CD4-positive, alpha-beta T cell (primary cell): ENCODE measurements around the gene SAFB2. TPM values are rescaled to one million over a fixed set of nuclear protein-coding genes. Genes with fewer than 3 reads are reported as not detected.

ENCODE experiments used
- ATAC-seq: fragments of 200-7000 bp; cut with Tn5 transposase; one replicate; pipeline ENCODE4 v1.10.0; 2022; ENCODE audit warnings: mild to moderate bottlenecking; ENCODE audit not compliant: poor library complexity
- CTCF ChIA-PET: fragments of 350-600 bp; sonication (Branson Sonifier 250); formaldehyde crosslinking; loops from one replicate; lab custom pipeline; 2021; ENCODE audit warnings: antibody characterized with exemption, inconsistent platforms; lab: Charles Lee
- POLR2A ChIA-PET: fragments of 350-600 bp; sonication (Branson Sonifier 250); formaldehyde crosslinking; loops from one replicate; lab custom pipeline; 2021; ENCODE audit warnings: antibody characterized with exemption, inconsistent platforms; lab: Charles Lee
- DNase-seq, 14 experiments: peaks; one replicate each; pipeline ENCODE4 v3.0.0-alpha.2; 2013 to 2020; ENCODE audit warnings: mixed read lengths in 2 of 14
- H3K27ac ChIP-seq, 2 donors: one replicate each; pipeline versions ENCODE4 v1.5.1 to v1.7.0; 2013; ENCODE audit warnings: low read length in 2 of 2, low read depth in 1 of 2, mild to moderate bottlenecking in 1 of 2
- H3K27me3 ChIP-seq, 2 experiments: 1 replicate in 1 of 2; 2 replicates in 1 of 2; pipeline versions ENCODE4 v1.6.1 to v1.7.0; 2013; ENCODE audit warnings: low read length in 2 of 2, control low read depth in 1 of 2, mild to moderate bottlenecking in 1 of 2, moderate library complexity in 1 of 2; ENCODE audit not compliant: insufficient read depth in 2 of 2, control insufficient read depth in 1 of 2
- H3K36me3 ChIP-seq: one replicate; pipeline ENCODE4 v1.6.1; 2013; ENCODE audit warnings: low read length, control low read depth; ENCODE audit not compliant: insufficient read depth
- H3K4me1 ChIP-seq: one replicate; pipeline ENCODE4 v1.6.1; 2013; ENCODE audit warnings: low read length, control low read depth; ENCODE audit not compliant: insufficient read depth
- H3K4me3 ChIP-seq: one replicate; pipeline ENCODE4 v1.5.1; 2013; ENCODE audit warnings: mild to moderate bottlenecking, low read length, moderate library complexity
- H3K9me3 ChIP-seq, 2 experiments: 1 replicate in 1 of 2; 2 replicates in 1 of 2; pipeline versions ENCODE4 v1.6.1 to v1.7.0; 2013; ENCODE audit warnings: low read length in 2 of 2, mild to moderate bottlenecking in 2 of 2, control low read depth in 1 of 2, moderate library complexity in 1 of 2; ENCODE audit not compliant: control insufficient read depth in 1 of 2, insufficient read depth in 1 of 2
- H3K27ac Mint-ChIP-seq: one replicate; pipeline ENCODE4 v1.8.0; 2020; ENCODE audit warnings: mixed read lengths
- H3K27me3 Mint-ChIP-seq: one replicate; pipeline ENCODE4 v1.8.0; 2021; ENCODE audit warnings: mixed read lengths
- H3K36me3 Mint-ChIP-seq: one replicate; pipeline ENCODE4 v1.8.0; 2021; ENCODE audit warnings: low read depth, mixed read lengths
- H3K4me1 Mint-ChIP-seq: one replicate; pipeline ENCODE4 v1.8.0; 2021; ENCODE audit warnings: low read depth, mixed read lengths
- H3K4me3 Mint-ChIP-seq: one replicate; pipeline ENCODE4 v1.8.0; 2020; ENCODE audit warnings: mild to moderate bottlenecking, mixed read lengths
- H3K9me3 Mint-ChIP-seq: one replicate; pipeline ENCODE4 v1.8.0; 2020; ENCODE audit warnings: mixed read lengths
- CTCF ChIP-seq: fragments of 200-600 bp; IDR thresholded peaks from one replicate; pipeline ENCODE4 v1.8.0; 2022; ENCODE audit warnings: antibody characterized with exemption, mild to moderate bottlenecking
- intact Hi-C, 2 experiments: fragments of 100-400 bp; cut with DNase I in 1 of 2; cut with micrococcal nuclease in 1 of 2; formaldehyde crosslinking; loops; one replicate each; pipeline versions ENCODE4 v1.15.1 to v1.9.0; 2023 to 2025; cut with DNase I, micrococcal nuclease
- total RNA-seq, 174 experiments: library from RNA in 2 of 174; stranded (reverse) in 2 of 174; gene quantifications; one replicate each; pipeline ENCODE4 v1.2.3 and lab custom pipeline; 2021 to 2026

SAFB2 gene
- total RNA-seq, 2 experiments from 2014 or later, result 238 to 246 TPM

- no peak overlapping the region for H3K4me3 ChIP-seq
- DNase-seq, result no peak
- peaks cover 0 to 14% of the 10 kb centered on the region in 2 experiments for H3K9me3 ChIP-seq
- no peak for TF ChIP-seq CTCF
- ChIA-PET POLR2A (no interaction called here), CTCF (no interaction called here)
- H3K4me1 Mint-ChIP-seq, result no peaks in the 10 kb centered on the region
- H3K27me3 ChIP-seq, result peaks cover 14 to 19% of the 10 kb centered on the region in 2 experiments
- H3K27ac ChIP-seq, result no peak overlapping the region
- intact Hi-C loops, result no loop called here
- H3K36me3 ChIP-seq, result no peaks in the 10 kb centered on the region
- H3K27ac Mint-ChIP-seq, result no peak overlapping the region
- no peaks in the 10 kb centered on the region for H3K9me3 Mint-ChIP-seq
- no peaks in the 10 kb centered on the region for H3K4me1 ChIP-seq
- H3K27me3 Mint-ChIP-seq, result peaks cover 13% of the 10 kb centered on the region
- ATAC-seq, result no peak
- no peaks in the 10 kb centered on the region for H3K36me3 Mint-ChIP-seq
- H3K4me3 Mint-ChIP-seq, result no peak overlapping the region
Measured at GRCh38 chr19:5541456-5541855, 81.1 kb downstream of the SAFB2 start.

DNA sequence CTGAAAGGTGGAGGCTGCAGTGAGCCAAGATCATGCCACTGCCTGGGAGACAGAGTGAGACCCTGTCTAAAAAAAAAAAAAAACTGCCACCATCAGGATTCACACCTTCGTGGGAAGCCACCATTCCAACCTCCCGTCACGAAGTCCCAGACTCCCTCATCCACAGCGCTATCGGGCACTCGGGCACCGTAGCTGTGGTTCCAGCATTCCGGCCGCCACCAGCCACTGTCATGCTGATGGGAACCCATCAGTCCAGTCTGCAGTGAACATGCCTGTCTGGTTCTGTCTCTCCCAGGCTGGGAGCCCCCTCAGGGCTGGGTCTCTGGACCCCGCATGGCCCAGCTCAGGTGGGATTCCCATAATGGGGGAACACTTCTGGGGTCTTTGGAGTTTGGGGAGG is 82.4 kb downstream of the SAFB2 start:
- ChIA-PET CTCF (no interaction called here), POLR2A (no interaction called here)
- Mint-ChIP-seq H3K4me3 (no peak overlapping the region), H3K27me3 (peaks cover 20% of the 10 kb centered on the region), H3K36me3 (no peaks in the 10 kb centered on the region), H3K4me1 (no peaks in the 10 kb centered on the region), H3K27ac (no peak overlapping the region), H3K9me3 (no peaks in the 10 kb centered on the region)
- Histone ChIP-seq H3K9me3 (peaks cover 3 to 26% of the 10 kb centered on the region in 2 experiments), H3K4me3 (no peak overlapping the region), H3K4me1 (no peaks in the 10 kb centered on the region), H3K36me3 (no peaks in the 10 kb centered on the region), H3K27ac (no peak overlapping the region), H3K27me3 (peaks cover 24 to 27% of the 10 kb centered on the region in 2 experiments)
- no peak for ATAC-seq
- DNase-seq, result no peak
- intact Hi-C loops, result no loop called here
- no peak for TF ChIP-seq CTCF

GRCh38 chr19:5537870-5538269 is 84.7 kb downstream of the SAFB2 start:
- Histone ChIP-seq H3K9me3 (peaks cover 18 to 43% of the 10 kb centered on the region in 2 experiments), H3K36me3 (no peaks in the 10 kb centered on the region), H3K27me3 (peaks cover 24 to 29% of the 10 kb centered on the region in 2 experiments), H3K27ac (no peak overlapping the region), H3K4me3 (no peak overlapping the region), H3K4me1 (no peaks in the 10 kb centered on the region)
- no peak overlapping the region for H3K4me3 Mint-ChIP-seq
- intact Hi-C loops, result no loop called here
- DNase-seq, result no peak
- no peak for TF ChIP-seq CTCF
- H3K9me3 Mint-ChIP-seq, result peaks cover 4% of the 10 kb centered on the region
- no peak overlapping the region for H3K27ac Mint-ChIP-seq
- H3K4me1 Mint-ChIP-seq, result no peaks in the 10 kb centered on the region
- ChIA-PET CTCF (no interaction called here), POLR2A (no interaction called here)
- no peaks in the 10 kb centered on the region for H3K36me3 Mint-ChIP-seq
- peaks cover 33% of the 10 kb centered on the region for H3K27me3 Mint-ChIP-seq
- no peak for ATAC-seq

Other genes with a start within 250 kb of the SAFB2 start
- gene ZNRF4, start 167.4 kb downstream of the SAFB2 start, total RNA-seq, result not detected
- 1 to 10 TPM in 1 of 2 experiments, under 1 TPM in 1; 0.74 to 1.6 TPM for gene TINCR, start 54.8 kb downstream of the SAFB2 start, total RNA-seq
- 100 to 1,000 TPM; 195 to 200 TPM for gene SAFB, start 307 bp upstream of the SAFB2 start, total RNA-seq
- 10 to 100 TPM; 21.7 to 23.0 TPM for gene MICOS13, start 57.7 kb upstream of the SAFB2 start, total RNA-seq
- gene HSD11B1L, start 58.3 kb upstream of the SAFB2 start, total RNA-seq, result 1 to 10 TPM; 2.4 to 2.9 TPM
- 1,000 to 10,000 TPM; 1,509 to 1,565 TPM for gene RPL36, start 67.5 kb upstream of the SAFB2 start, total RNA-seq
- 10 to 100 TPM; 88.7 to 91.0 TPM for gene LONP1, start 97.4 kb upstream of the SAFB2 start, total RNA-seq
- gene CATSPERD, start 97.9 kb upstream of the SAFB2 start, total RNA-seq, result not detected
- gene PRR22, start 162.0 kb upstream of the SAFB2 start, total RNA-seq, result 1 to 10 TPM; 3.1 to 4.9 TPM
- gene DUS3L, start 168.4 kb upstream of the SAFB2 start, total RNA-seq, result 100 to 1,000 TPM; 150 to 170 TPM
- gene NRTN, start 182.3 kb upstream of the SAFB2 start, total RNA-seq, result 1 to 10 TPM; 1.5 to 1.6 TPM
- under 1 TPM in 1 of 2 experiments, not detected in 1; 0.17 TPM for gene FUT6, start 216.9 kb upstream of the SAFB2 start, total RNA-seq
- gene FUT3, start 228.7 kb upstream of the SAFB2 start, total RNA-seq, result under 1 TPM; 0.61 to 0.85 TPM
- 1 to 10 TPM; 7.9 to 8.7 TPM for gene FUT5, start 247.8 kb upstream of the SAFB2 start, total RNA-seq